Fibroblast of lung (primary cell): Measurements from ENCODE around the gene FHL2.

Experiments
- EZH2 ChIP-seq: IDR thresholded peaks from 2 replicates; pipeline ENCODE4 v1.5.1; 2012; ENCODE audit warnings: low read length, control low read depth, mild to moderate bottlenecking; ENCODE audit errors: missing control alignments
- TF ChIP-seq, protein P1 (sequence below), 2 donors: IDR thresholded peaks in 1 of 2; conservative IDR thresholded peaks in 1 of 2; 1 replicate in 1 of 2; 2 replicates in 1 of 2; pipeline ENCODE4 v1.5.1; 2011 to 2012; ENCODE audit warnings: low read length in 2 of 2, control low read depth in 1 of 2, inconsistent platforms in 1 of 2, low read depth in 1 of 2, mild to moderate bottlenecking in 1 of 2

GRCh38 chr2:105362862-105363591, 35.8 kb downstream of the FHL2 start:
- TF ChIP-seq, protein P1, sequence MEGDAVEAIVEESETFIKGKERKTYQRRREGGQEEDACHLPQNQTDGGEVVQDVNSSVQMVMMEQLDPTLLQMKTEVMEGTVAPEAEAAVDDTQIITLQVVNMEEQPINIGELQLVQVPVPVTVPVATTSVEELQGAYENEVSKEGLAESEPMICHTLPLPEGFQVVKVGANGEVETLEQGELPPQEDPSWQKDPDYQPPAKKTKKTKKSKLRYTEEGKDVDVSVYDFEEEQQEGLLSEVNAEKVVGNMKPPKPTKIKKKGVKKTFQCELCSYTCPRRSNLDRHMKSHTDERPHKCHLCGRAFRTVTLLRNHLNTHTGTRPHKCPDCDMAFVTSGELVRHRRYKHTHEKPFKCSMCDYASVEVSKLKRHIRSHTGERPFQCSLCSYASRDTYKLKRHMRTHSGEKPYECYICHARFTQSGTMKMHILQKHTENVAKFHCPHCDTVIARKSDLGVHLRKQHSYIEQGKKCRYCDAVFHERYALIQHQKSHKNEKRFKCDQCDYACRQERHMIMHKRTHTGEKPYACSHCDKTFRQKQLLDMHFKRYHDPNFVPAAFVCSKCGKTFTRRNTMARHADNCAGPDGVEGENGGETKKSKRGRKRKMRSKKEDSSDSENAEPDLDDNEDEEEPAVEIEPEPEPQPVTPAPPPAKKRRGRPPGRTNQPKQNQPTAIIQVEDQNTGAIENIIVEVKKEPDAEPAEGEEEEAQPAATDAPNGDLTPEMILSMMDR (conservative IDR thresholded peaks at IDR 0.05 in 1 of 2, IDR thresholded peaks at IDR 0.05 in 1 of 2; ENCODE audit: low read depth in 1 of 2, low read length in 2 of 2) = no peak
- no peak for TF ChIP-seq EZH2
